ENCODE data around the gene S100A7A. TPM values are rescaled to one million over a fixed set of nuclear protein-coding genes. Genes with fewer than 3 reads are reported as not detected.

The S100A7A gene
- not detected for polyA plus RNA-seq (ENCODE audit: insufficient read length in 10 of 10)
- long read RNA-seq, donor 1: 0 reads
- long read RNA-seq, donor 2: 0 reads
- long read RNA-seq, donor 3: 0 reads
- long read RNA-seq, donor 4: 0 reads
- long read RNA-seq, donor 5: 0 reads
- long read RNA-seq, donor 6: 0 reads
- long read RNA-seq, donor 7: 0 reads
- long read RNA-seq, donor 8: 0 reads
- long read RNA-seq, donor 9: 0 reads

- DNase-seq: no peak
Measured at GRCh38 chr1:153415850-153416570, at the start of gene S100A7A. Gene S100A7A (plus strand): TSS chr1:153416520. CDS start chr1:153418083, 1,563 bp downstream.

GRCh38 chr1:153367090-153367489, 49.2 kb upstream of the S100A7A start:
- no peak for DNase-seq

GRCh38 chr1:153368495-153368894, 47.8 kb upstream of the S100A7A start:
- DNase-seq: no peak

- DNase-seq: no peak
Measured at GRCh38 chr1:153370146-153370545, 46.2 kb upstream of the S100A7A start.

GRCh38 chr1:153371231-153371630, 45.1 kb upstream of the S100A7A start:
- no peak for DNase-seq

- no peak for DNase-seq
Measured at GRCh38 chr1:153372571-153372970, 43.7 kb upstream of the S100A7A start.

- no peak for DNase-seq
Measured at GRCh38 chr1:153374071-153374470, 42.2 kb upstream of the S100A7A start.

GRCh38 chr1:153375511-153375910, 40.8 kb upstream of the S100A7A start, which contains the start of gene S100A12:
Gene S100A12 (minus strand): TSS chr1:153375621. CDS start chr1:153374592, 1,029 bp downstream.
- DNase-seq: peak in 1 of 3 donors; percentile 43

- DNase-seq: no peak
Measured at GRCh38 chr1:153379591-153379990, 36.7 kb upstream of the S100A7A start.

GRCh38 chr1:153380711-153381110, 35.6 kb upstream of the S100A7A start:
- DNase-seq: no peak

GRCh38 chr1:153384958-153385580, 31.3 kb upstream of the S100A7A start:
- DNase-seq: no peak

- DNase-seq: peak; percentile 6 to 31 (median 13)
Measured at GRCh38 chr1:153386500-153386901, 29.8 kb upstream of the S100A7A start.

- DNase-seq: no peak
Measured at GRCh38 chr1:153387001-153387400, 29.3 kb upstream of the S100A7A start.

GRCh38 chr1:153387785-153388184, 28.5 kb upstream of the S100A7A start:
- DNase-seq: no peak

- no peak for DNase-seq
Measured at GRCh38 chr1:153389401-153389800, 26.9 kb upstream of the S100A7A start.

- DNase-seq: no peak
Measured at GRCh38 chr1:153389973-153390879, 26.1 kb upstream of the S100A7A start.

- peak; percentile 6 to 28 (median 21) for DNase-seq
Measured at GRCh38 chr1:153390938-153391710, 25.2 kb upstream of the S100A7A start, which contains the start of gene S100A8. Gene S100A8 (minus strand): TSS chr1:153391073. CDS start chr1:153390535, 538 bp downstream.

- DNase-seq: no peak
Measured at GRCh38 chr1:153392258-153392657, 24.1 kb upstream of the S100A7A start.

GRCh38 chr1:153392822-153393221, 23.5 kb upstream of the S100A7A start:
- DNase-seq: no peak

- DNase-seq: no peak
Measured at GRCh38 chr1:153393926-153394325, 22.4 kb upstream of the S100A7A start.

- DNase-seq: no peak
Measured at GRCh38 chr1:153394391-153394790, 21.9 kb upstream of the S100A7A start.

Measured in muscle of back (tissue), 13 donors.